ENCODE measurements around the gene ATXN1L.

GRCh38 chr16:71843572-71843971, 2.2 kb upstream of the ATXN1L start:
- no peak for TF ChIP-seq SIN3A (IDR thresholded peaks at IDR 0.05; ENCODE audit: borderline replicate concordance, insufficient read depth, low read length)
- no peak for TF ChIP-seq POLR2AphosphoS5 (IDR thresholded peaks at IDR 0.05; ENCODE audit: low read depth, low read length)
- no peak for TF ChIP-seq TAF1 (IDR thresholded peaks at IDR 0.05; ENCODE audit: borderline replicate concordance, insufficient read depth, low read length)
- TF ChIP-seq, protein P1, sequence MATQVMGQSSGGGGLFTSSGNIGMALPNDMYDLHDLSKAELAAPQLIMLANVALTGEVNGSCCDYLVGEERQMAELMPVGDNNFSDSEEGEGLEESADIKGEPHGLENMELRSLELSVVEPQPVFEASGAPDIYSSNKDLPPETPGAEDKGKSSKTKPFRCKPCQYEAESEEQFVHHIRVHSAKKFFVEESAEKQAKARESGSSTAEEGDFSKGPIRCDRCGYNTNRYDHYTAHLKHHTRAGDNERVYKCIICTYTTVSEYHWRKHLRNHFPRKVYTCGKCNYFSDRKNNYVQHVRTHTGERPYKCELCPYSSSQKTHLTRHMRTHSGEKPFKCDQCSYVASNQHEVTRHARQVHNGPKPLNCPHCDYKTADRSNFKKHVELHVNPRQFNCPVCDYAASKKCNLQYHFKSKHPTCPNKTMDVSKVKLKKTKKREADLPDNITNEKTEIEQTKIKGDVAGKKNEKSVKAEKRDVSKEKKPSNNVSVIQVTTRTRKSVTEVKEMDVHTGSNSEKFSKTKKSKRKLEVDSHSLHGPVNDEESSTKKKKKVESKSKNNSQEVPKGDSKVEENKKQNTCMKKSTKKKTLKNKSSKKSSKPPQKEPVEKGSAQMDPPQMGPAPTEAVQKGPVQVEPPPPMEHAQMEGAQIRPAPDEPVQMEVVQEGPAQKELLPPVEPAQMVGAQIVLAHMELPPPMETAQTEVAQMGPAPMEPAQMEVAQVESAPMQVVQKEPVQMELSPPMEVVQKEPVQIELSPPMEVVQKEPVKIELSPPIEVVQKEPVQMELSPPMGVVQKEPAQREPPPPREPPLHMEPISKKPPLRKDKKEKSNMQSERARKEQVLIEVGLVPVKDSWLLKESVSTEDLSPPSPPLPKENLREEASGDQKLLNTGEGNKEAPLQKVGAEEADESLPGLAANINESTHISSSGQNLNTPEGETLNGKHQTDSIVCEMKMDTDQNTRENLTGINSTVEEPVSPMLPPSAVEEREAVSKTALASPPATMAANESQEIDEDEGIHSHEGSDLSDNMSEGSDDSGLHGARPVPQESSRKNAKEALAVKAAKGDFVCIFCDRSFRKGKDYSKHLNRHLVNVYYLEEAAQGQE (IDR thresholded peaks at IDR 0.05; ENCODE audit: insufficient read depth in 1 of 2, low read depth in 2 of 2, low read length in 2 of 2) = no peak

All from PFSK-1 (cell line).